A549 (cell line): ENCODE results near the gene PLPP3. TPM values are rescaled to one million over a fixed set of nuclear protein-coding genes. Genes with fewer than 3 reads are reported as not detected.

Experiments
- ATAC-seq, 2 experiments: fragments of 200-7000 bp in 1 of 2; fragments of >200 bp in 1 of 2; cut with Nextera tagmentation in 1 of 2; cut with Tn5 transposase in 1 of 2; 3 replicates each; pipeline versions ENCODE4 v1.8.0 to v1.9.1; 2018 to 2020; ENCODE audit warnings: mild to moderate bottlenecking in 1 of 2, moderate library complexity in 1 of 2
- CTCF ChIA-PET: fragments of 300-600 bp; sonication (Branson Sonifier 250); formaldehyde crosslinking; extraction: SDS; loops from one replicate; lab custom pipeline; 2021; ENCODE audit warnings: antibody characterized with exemption, inconsistent platforms; lab: Yijun Ruan, JAX
- POLR2A ChIA-PET: fragments of 350-600 bp; formaldehyde crosslinking; extraction: SDS; loops from one replicate; lab custom pipeline; 2021; ENCODE audit warnings: antibody characterized with exemption, inconsistent platforms; lab: Yijun Ruan, JAX
- DNase-seq, 2 experiments: peaks; one replicate each; pipeline versions ENCODE4 v3.0.0 to v3.0.0-alpha.2; 2011 to 2016; ENCODE audit warnings: low read depth in 1 of 2, low spot score in 1 of 2
- FAIRE-seq: peaks from 2 replicates; lab custom pipeline; 2011; peaks lifted over from hg19 to GRCh38; lab: Jason Lieb, UNC
- H3K27ac ChIP-seq, 2 experiments: fragments of >200 bp; sonication (Bioruptor Twin); formaldehyde crosslinking; 3 replicates each; pipeline ENCODE4 v1.5.1; 2016 to 2017
- H3K4me1 ChIP-seq: fragments of >200 bp; sonication (Bioruptor Twin); formaldehyde crosslinking; 3 replicates; pipeline ENCODE4 v1.6.1; 2016
- H3K4me2 ChIP-seq: fragments of >200 bp; sonication (Bioruptor Twin); formaldehyde crosslinking; 3 replicates; pipeline ENCODE4 v1.6.1; 2016
- H3K4me3 ChIP-seq: fragments of >200 bp; sonication (Bioruptor Twin); formaldehyde crosslinking; 3 replicates; pipeline ENCODE4 v1.5.1; 2016
- H3K9me3 ChIP-seq: fragments of >200 bp; sonication (Bioruptor Twin); formaldehyde crosslinking; 3 replicates; pipeline ENCODE4 v1.6.1; 2016
- CEBPB ChIP-seq, 2 experiments: fragments of >200 bp in 1 of 2; sonication (Bioruptor Twin) in 1 of 2; formaldehyde crosslinking in 1 of 2; IDR thresholded peaks; 2 replicates each; pipeline ENCODE4 v1.6.1; 2012 to 2016
- CHD4 ChIP-seq: fragments of 200-600 bp; sonication (generic); IDR thresholded peaks from 2 replicates; pipeline ENCODE4 v1.6.1; 2016; ENCODE audit warnings: antibody characterized with exemption, mild to moderate bottlenecking, borderline replicate concordance
- EP300 ChIP-seq, 2 experiments: fragments of >200 bp; sonication (Bioruptor Twin); formaldehyde crosslinking; IDR thresholded peaks; 2 replicates in 1 of 2; 3 replicates in 1 of 2; pipeline ENCODE4 v1.6.1; 2016 to 2017
- FOSL2 ChIP-seq, 2 experiments: fragments of 450-650 bp in 1 of 2; fragments of >200 bp in 1 of 2; sonication (Bioruptor Twin) in 1 of 2; formaldehyde crosslinking; IDR thresholded peaks; 2 replicates each; pipeline versions ENCODE4 v1.5.0 to v1.6.1; 2016 to 2020; ENCODE audit warnings: mild to moderate bottlenecking in 1 of 2, moderate library complexity in 1 of 2
- FOXS1 ChIP-seq: fragments of 250-450 bp; sonication (Bioruptor Pico); IDR thresholded peaks from 2 replicates; pipeline ENCODE4 v1.5.0; 2020; ENCODE audit warnings: mild to moderate bottlenecking, moderate library complexity
- GATA3 ChIP-seq: IDR thresholded peaks from 2 replicates; pipeline ENCODE4 v1.6.1; 2012; ENCODE audit warnings: borderline replicate concordance
- HDAC2 ChIP-seq: fragments of 200-600 bp; sonication (generic); IDR thresholded peaks from 2 replicates; pipeline ENCODE4 v1.6.1; 2016
- HOXB5 ChIP-seq: fragments of 250-450 bp; sonication (Bioruptor Pico); IDR thresholded peaks from 2 replicates; pipeline ENCODE4 v1.5.0; 2020; ENCODE audit warnings: mild to moderate bottlenecking, moderate library complexity
- MYC ChIP-seq: IDR thresholded peaks from 2 replicates; pipeline ENCODE4 v1.6.1; 2012; ENCODE audit warnings: mild to moderate bottlenecking, inconsistent platforms, low read length, improper control_type of control experiment, borderline replicate concordance
- POLR2AphosphoS2 ChIP-seq: conservative IDR thresholded peaks from 2 replicates; pipeline ENCODE4 v1.6.1; 2012; ENCODE audit warnings: low read length, improper control_type of control experiment, inconsistent platforms
- RARB ChIP-seq: fragments of 250-450 bp; sonication (Bioruptor Pico); IDR thresholded peaks from 2 replicates; pipeline ENCODE4 v1.8.0; 2021; ENCODE audit warnings: mild to moderate bottlenecking, moderate library complexity
- RFX5 ChIP-seq: fragments of 450-650 bp; IDR thresholded peaks from 2 replicates; pipeline ENCODE4 v1.7.1; 2014; ENCODE audit warnings: antibody characterized with exemption, mild to moderate bottlenecking, moderate library complexity
- RNF2 ChIP-seq: fragments of 200-600 bp; sonication (generic); IDR thresholded peaks from 2 replicates; pipeline ENCODE4 v1.6.1; 2016; ENCODE audit warnings: low read depth, mild to moderate bottlenecking, antibody characterized with exemption, moderate library complexity, borderline replicate concordance
- SMC3 ChIP-seq: fragments of >200 bp; sonication (Bioruptor Twin); formaldehyde crosslinking; IDR thresholded peaks from 3 replicates; pipeline ENCODE4 v1.6.1; 2018; ENCODE audit warnings: inconsistent platforms
- TFCP2L1 ChIP-seq: fragments of 250-450 bp; sonication (Bioruptor Pico); IDR thresholded peaks from 2 replicates; pipeline ENCODE4 v1.5.0; 2021; ENCODE audit warnings: mild to moderate bottlenecking
- TP53 ChIP-seq: fragments of 250-450 bp; sonication (Bioruptor Pico); IDR thresholded peaks from 2 replicates; pipeline ENCODE4 v1.5.0; 2021; ENCODE audit warnings: mild to moderate bottlenecking, moderate library complexity
- ZFP36 ChIP-seq: fragments of 450-650 bp; IDR thresholded peaks from 2 replicates; pipeline ENCODE4 v1.6.1; 2014; ENCODE audit warnings: borderline replicate concordance; ENCODE audit not compliant: partially characterized antibody
- ZNF302 ChIP-seq: fragments of 250-450 bp; sonication (Bioruptor Pico); IDR thresholded peaks from 2 replicates; pipeline ENCODE4 v1.9.0; 2021; ENCODE audit warnings: inconsistent platforms, mild to moderate bottlenecking, moderate library complexity
- WGBS: methylation state at CpG from one replicate; pipeline ENCODE4 v1.1.6; 2017; ENCODE audit errors: missing lambda C conversion rate; 5-methylcytosine and 5-hydroxymethylcytosine counted together
- polyA plus RNA-seq, 4 experiments: library from polyadenylated mRNA; depleted of rRNA in 3 of 4; stranded (reverse); fragments of >200 nt; fragmentation: RNase III in 1 of 4; extraction: RNeasy Plus Mini Kit Qiagen cat#74134 plus additional on column Dnase treatment in 1 of 4; gene quantifications; 2 replicates in 3 of 4; 3 replicates in 1 of 4; pipeline ENCODE4 v1.2.3, GENCODE V29; 2011 to 2017
- TF ChIP-seq, protein P1 (sequence below): fragments of 450-650 bp; IDR thresholded peaks from 2 replicates; pipeline ENCODE4 v1.6.1; 2014; ENCODE audit warnings: antibody characterized with exemption
- TF ChIP-seq, protein P2 (sequence below): fragments of >200 bp; sonication (Bioruptor Twin); formaldehyde crosslinking; IDR thresholded peaks from 2 replicates; pipeline ENCODE4 v1.6.1; 2016
- TF ChIP-seq, protein P3 (sequence below): fragments of 250-450 bp; sonication (Bioruptor Pico); IDR thresholded peaks from 2 replicates; pipeline ENCODE4 v1.5.0; 2020; ENCODE audit warnings: low read depth, mild to moderate bottlenecking, moderate library complexity
- TF ChIP-seq, protein P4 (sequence below): fragments of >200 bp; sonication (Bioruptor Twin); formaldehyde crosslinking; IDR thresholded peaks from 3 replicates; pipeline ENCODE4 v1.6.1; 2016

PLPP3 gene
- polyA plus RNA-seq, 2 of the 4 experiments (the other 2 are of a cell fraction) = 23.6 to 25.6 TPM

- ChIA-PET CTCF (no interaction called here), POLR2A (no interaction called here)
- Histone ChIP-seq H3K4me2 (no peak overlapping the region), H3K27ac (peak overlapping the region in 1 of 2 experiments; percentile 28; a peak in 2 of 6 replicates), H3K4me3 (no peak overlapping the region)
- FAIRE-seq = no peak
- ATAC-seq = peak in 1 of 2 experiments; percentile 32; a peak in 1 of 6 replicates
- no peak for TF ChIP-seq CHD4
- peak; percentile 17 to 23; a peak in 1 of 4 replicates for TF ChIP-seq CEBPB (IDR thresholded peaks at IDR 0.05)
- no peak for TF ChIP-seq RARB (CRISPR knock-in tag)
- no peak for TF ChIP-seq HOXB5 (CRISPR knock-in tag)
- no peak for TF ChIP-seq GATA3
- TF ChIP-seq, protein P1, sequence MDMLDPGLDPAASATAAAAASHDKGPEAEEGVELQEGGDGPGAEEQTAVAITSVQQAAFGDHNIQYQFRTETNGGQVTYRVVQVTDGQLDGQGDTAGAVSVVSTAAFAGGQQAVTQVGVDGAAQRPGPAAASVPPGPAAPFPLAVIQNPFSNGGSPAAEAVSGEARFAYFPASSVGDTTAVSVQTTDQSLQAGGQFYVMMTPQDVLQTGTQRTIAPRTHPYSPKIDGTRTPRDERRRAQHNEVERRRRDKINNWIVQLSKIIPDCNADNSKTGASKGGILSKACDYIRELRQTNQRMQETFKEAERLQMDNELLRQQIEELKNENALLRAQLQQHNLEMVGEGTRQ = peak; percentile 71
- TF ChIP-seq FOXS1 (CRISPR knock-in tag) = no peak
- no peak for TF ChIP-seq EP300 (IDR thresholded peaks at IDR 0.05)
- TF ChIP-seq, all 56 proteins: peak for 2
- DNase-seq = peak in 1 of 2 experiments; percentile 18
- Histone ChIP-seq H3K4me1 (peaks cover 4% of the 10 kb centered on the region; the same call in 1 of the 3 replicates), H3K9me3 (no peaks in the 10 kb centered on the region)
- WGBS = 68% methylated on average over 4 of the region's 4 CpGs
Measured at GRCh38 chr1:56508523-56508983, 70.8 kb downstream of the PLPP3 start.

DNA sequence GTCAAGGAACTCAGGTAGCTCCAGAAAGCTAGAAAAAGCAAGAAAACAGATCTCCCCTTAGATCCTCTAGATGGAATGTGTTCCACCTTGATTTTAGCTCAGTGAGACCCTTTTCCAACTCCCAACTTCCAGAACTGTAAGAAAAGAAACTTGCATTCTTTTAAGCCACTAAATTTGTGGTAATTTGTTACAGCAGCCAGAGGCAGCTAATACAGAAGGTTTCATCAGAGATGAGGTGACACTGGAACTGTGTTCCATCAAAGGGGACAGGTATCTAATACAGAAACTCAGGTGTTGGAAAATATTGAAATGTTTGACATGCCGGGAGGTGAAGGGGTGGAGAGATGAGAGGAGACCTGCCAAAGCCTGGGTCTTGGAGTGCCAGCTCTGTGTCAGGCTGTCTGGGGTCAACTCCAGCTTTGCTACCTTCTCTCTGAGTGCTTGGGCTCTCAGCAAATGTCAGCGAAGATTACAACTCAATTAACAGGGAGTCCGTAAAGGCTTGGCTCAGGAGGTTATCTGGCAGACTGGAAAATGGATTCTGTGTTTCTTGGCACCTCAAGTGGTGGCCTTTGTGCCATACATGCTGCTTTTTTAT, 71.3 kb downstream of the PLPP3 start:
- WGBS = 95% methylated on average over 3 of the region's 3 CpGs
- Histone ChIP-seq H3K4me2 (no peak overlapping the region), H3K4me1 (peaks cover 4% of the 10 kb centered on the region; the same call in 1 of the 3 replicates)

GRCh38 chr1:56506951-56507491, 72.3 kb downstream of the PLPP3 start:
- ATAC-seq (no peak), DNase-seq (no peak), FAIRE-seq (no peak)
- POLR2A ChIA-PET = no interaction called here
- Histone ChIP-seq H3K27ac (no peak overlapping the region), H3K4me1 (peaks cover 4% of the 10 kb centered on the region; the same call in 1 of the 3 replicates), H3K9me3 (no peaks in the 10 kb centered on the region), H3K4me2 (no peak overlapping the region), H3K4me3 (no peak overlapping the region)
- 97% methylated on average over 3 of the region's 3 CpGs for WGBS
- TF ChIP-seq, protein P2, sequence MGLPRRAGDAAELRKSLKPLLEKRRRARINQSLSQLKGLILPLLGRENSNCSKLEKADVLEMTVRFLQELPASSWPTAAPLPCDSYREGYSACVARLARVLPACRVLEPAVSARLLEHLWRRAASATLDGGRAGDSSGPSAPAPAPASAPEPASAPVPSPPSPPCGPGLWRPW = no peak
- no peak for TF ChIP-seq SMC3
- CTCF ChIA-PET = interaction anchor here (0.5 kb wide), 1 partner anchor 14 kb away, joined by 3 read pairs; no protein-coding TSS in a partner anchor

More for the DNA sequence above, 71.3 kb downstream of the PLPP3 start:
- FAIRE-seq (no peak), DNase-seq (no peak), ATAC-seq (no peak)
- Histone ChIP-seq H3K9me3 (no peaks in the 10 kb centered on the region), H3K4me3 (no peak overlapping the region), H3K27ac (peak overlapping the region in 1 of 2 experiments; percentile 28; a peak in 1 of 6 replicates)
- TF ChIP-seq, protein P2 = no peak
- no peak for TF ChIP-seq HDAC2
- no peak for TF ChIP-seq RNF2
- no peak for TF ChIP-seq ZNF302 (CRISPR knock-in tag)
- ChIA-PET POLR2A (no interaction called here), CTCF (no interaction called here)

GRCh38 chr1:56505792-56506743, 73.3 kb downstream of the PLPP3 start:
- WGBS = 88% methylated on average over 14 of the region's 14 CpGs
- DNase-seq (no peak), ATAC-seq (no peak), FAIRE-seq (no peak)
- H3K9me3 ChIP-seq = no peaks in the 10 kb centered on the region
- peaks cover 4% of the 10 kb centered on the region; the same call in 1 of the 3 replicates for H3K4me1 ChIP-seq
- no peak overlapping the region for H3K4me2 ChIP-seq
- H3K4me3 ChIP-seq = no peak overlapping the region
- POLR2A ChIA-PET = no interaction called here
- CTCF ChIA-PET = no interaction called here
- H3K27ac ChIP-seq = no peak overlapping the region
- TF ChIP-seq RFX5 (no peak), POLR2AphosphoS2 (no peak), FOXS1 (CRISPR knock-in tag) (no peak), TFCP2L1 (no peak), SMC3 (no peak), FOSL2 (IDR thresholded peaks at IDR 0.05) (no peak), FOSL2 (CRISPR knock-in tag; IDR thresholded peaks at IDR 0.05) (no peak), MYC (no peak), TP53 (CRISPR knock-in tag) (no peak), ZFP36 (no peak), HDAC2 (no peak)
- TF ChIP-seq, protein P3, sequence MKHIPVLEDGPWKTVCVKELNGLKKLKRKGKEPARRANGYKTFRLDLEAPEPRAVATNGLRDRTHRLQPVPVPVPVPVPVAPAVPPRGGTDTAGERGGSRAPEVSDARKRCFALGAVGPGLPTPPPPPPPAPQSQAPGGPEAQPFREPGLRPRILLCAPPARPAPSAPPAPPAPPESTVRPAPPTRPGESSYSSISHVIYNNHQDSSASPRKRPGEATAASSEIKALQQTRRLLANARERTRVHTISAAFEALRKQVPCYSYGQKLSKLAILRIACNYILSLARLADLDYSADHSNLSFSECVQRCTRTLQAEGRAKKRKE (CRISPR knock-in tag) = no peak
- TF ChIP-seq, protein P4, sequence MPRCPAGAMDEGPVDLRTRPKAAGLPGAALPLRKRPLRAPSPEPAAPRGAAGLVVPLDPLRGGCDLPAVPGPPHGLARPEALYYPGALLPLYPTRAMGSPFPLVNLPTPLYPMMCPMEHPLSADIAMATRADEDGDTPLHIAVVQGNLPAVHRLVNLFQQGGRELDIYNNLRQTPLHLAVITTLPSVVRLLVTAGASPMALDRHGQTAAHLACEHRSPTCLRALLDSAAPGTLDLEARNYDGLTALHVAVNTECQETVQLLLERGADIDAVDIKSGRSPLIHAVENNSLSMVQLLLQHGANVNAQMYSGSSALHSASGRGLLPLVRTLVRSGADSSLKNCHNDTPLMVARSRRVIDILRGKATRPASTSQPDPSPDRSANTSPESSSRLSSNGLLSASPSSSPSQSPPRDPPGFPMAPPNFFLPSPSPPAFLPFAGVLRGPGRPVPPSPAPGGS = no peak
